Measurements from ENCODE around the gene CHD9. TPM values are rescaled to one million over a fixed set of nuclear protein-coding genes. Genes with fewer than 3 reads are reported as not detected.

CHD9 gene
- total RNA-seq, 1 donor: 55.6 TPM

GRCh38 chr16:53092284-53092683 lies 37.5 kb downstream of the CHD9 start:
- Histone ChIP-seq H3K27me3 (ENCODE audit: insufficient read depth, low read length) (no peaks in the 10 kb centered on the region), H3K4me1 (ENCODE audit: insufficient read depth, low read length) (peaks cover 64% of the 10 kb centered on the region), H3K4me3 (ENCODE audit: low read length) (no peak overlapping the region), H3K9me3 (ENCODE audit: low read depth, low read length) (no peaks in the 10 kb centered on the region)

GRCh38 chr16:53093162-53093744 lies 38.5 kb downstream of the CHD9 start:
- Histone ChIP-seq H3K27me3 (ENCODE audit: insufficient read depth, low read length) (no peaks in the 10 kb centered on the region), H3K9me3 (ENCODE audit: low read depth, low read length) (no peaks in the 10 kb centered on the region), H3K4me3 (ENCODE audit: low read length) (no peak overlapping the region), H3K4me1 (ENCODE audit: insufficient read depth, low read length) (peaks cover 73% of the 10 kb centered on the region)

- Histone ChIP-seq H3K9me3 (ENCODE audit: low read depth, low read length) (no peaks in the 10 kb centered on the region), H3K4me3 (ENCODE audit: low read length) (no peak overlapping the region), H3K27me3 (ENCODE audit: insufficient read depth, low read length) (no peaks in the 10 kb centered on the region), H3K4me1 (ENCODE audit: insufficient read depth, low read length) (peaks cover 82% of the 10 kb centered on the region)
Measured at GRCh38 chr16:53094013-53094630, 39.3 kb downstream of the CHD9 start.

GRCh38 chr16:53097190-53097589 lies 42.4 kb downstream of the CHD9 start:
- peaks cover 71% of the 10 kb centered on the region for H3K4me1 ChIP-seq (ENCODE audit: insufficient read depth, low read length)

GRCh38 chr16:53098526-53099317 lies 43.9 kb downstream of the CHD9 start:
- Histone ChIP-seq H3K4me1 (ENCODE audit: insufficient read depth, low read length) (peaks cover 56% of the 10 kb centered on the region), H3K4me3 (ENCODE audit: low read length) (peak overlapping the region; percentile 43), H3K27me3 (ENCODE audit: insufficient read depth, low read length) (no peaks in the 10 kb centered on the region), H3K9me3 (ENCODE audit: low read depth, low read length) (no peaks in the 10 kb centered on the region)

More at GRCh38 chr16:53097190-53097589, 42.4 kb downstream of the CHD9 start:
- Histone ChIP-seq H3K27me3 (ENCODE audit: insufficient read depth, low read length) (no peaks in the 10 kb centered on the region), H3K9me3 (ENCODE audit: low read depth, low read length) (no peaks in the 10 kb centered on the region), H3K4me3 (ENCODE audit: low read length) (no peak overlapping the region)

GRCh38 chr16:53099318-53100130 lies 44.7 kb downstream of the CHD9 start:
- Histone ChIP-seq H3K4me3 (ENCODE audit: low read length) (peak overlapping the region; percentile 43), H3K27me3 (ENCODE audit: insufficient read depth, low read length) (no peaks in the 10 kb centered on the region), H3K9me3 (ENCODE audit: low read depth, low read length) (no peaks in the 10 kb centered on the region), H3K4me1 (ENCODE audit: insufficient read depth, low read length) (peaks cover 48% of the 10 kb centered on the region)

- no peaks in the 10 kb centered on the region for H3K27me3 ChIP-seq (ENCODE audit: insufficient read depth, low read length)
- H3K4me3 ChIP-seq (ENCODE audit: low read length): peak overlapping the region; percentile 43
- no peaks in the 10 kb centered on the region for H3K9me3 ChIP-seq (ENCODE audit: low read depth, low read length)
- peaks cover 42% of the 10 kb centered on the region for H3K4me1 ChIP-seq (ENCODE audit: insufficient read depth, low read length)
Measured at GRCh38 chr16:53100131-53100748, 45.4 kb downstream of the CHD9 start.

- H3K4me1 ChIP-seq (ENCODE audit: insufficient read depth, low read length): peaks cover 42% of the 10 kb centered on the region
Measured at GRCh38 chr16:53100889-53101288, 46.1 kb downstream of the CHD9 start.

GRCh38 chr16:53103811-53104210 lies 49.0 kb downstream of the CHD9 start:
- Histone ChIP-seq H3K4me1 (ENCODE audit: insufficient read depth, low read length) (peaks cover 18% of the 10 kb centered on the region), H3K4me3 (ENCODE audit: low read length) (no peak overlapping the region), H3K27me3 (ENCODE audit: insufficient read depth, low read length) (no peaks in the 10 kb centered on the region), H3K9me3 (ENCODE audit: low read depth, low read length) (no peaks in the 10 kb centered on the region)

More at GRCh38 chr16:53100889-53101288, 46.1 kb downstream of the CHD9 start:
- Histone ChIP-seq H3K27me3 (ENCODE audit: insufficient read depth, low read length) (no peaks in the 10 kb centered on the region), H3K4me3 (ENCODE audit: low read length) (no peak overlapping the region), H3K9me3 (ENCODE audit: low read depth, low read length) (no peaks in the 10 kb centered on the region)

GRCh38 chr16:53105565-53105964 lies 50.8 kb downstream of the CHD9 start:
- Histone ChIP-seq H3K4me1 (ENCODE audit: insufficient read depth, low read length) (peaks cover under 1% of the 10 kb centered on the region), H3K9me3 (ENCODE audit: low read depth, low read length) (no peaks in the 10 kb centered on the region), H3K27me3 (ENCODE audit: insufficient read depth, low read length) (no peaks in the 10 kb centered on the region)

GRCh38 chr16:53111078-53111791 lies 56.4 kb downstream of the CHD9 start:
- H3K27me3 ChIP-seq (ENCODE audit: insufficient read depth, low read length): no peaks in the 10 kb centered on the region
- no peaks in the 10 kb centered on the region for H3K4me1 ChIP-seq (ENCODE audit: insufficient read depth, low read length)
- no peak overlapping the region for H3K4me3 ChIP-seq (ENCODE audit: low read length)
- no peaks in the 10 kb centered on the region for H3K9me3 ChIP-seq (ENCODE audit: low read depth, low read length)

More at GRCh38 chr16:53105565-53105964, 50.8 kb downstream of the CHD9 start:
- no peak overlapping the region for H3K4me3 ChIP-seq (ENCODE audit: low read length)

- Histone ChIP-seq H3K9me3 (ENCODE audit: low read depth, low read length) (no peaks in the 10 kb centered on the region), H3K4me1 (ENCODE audit: insufficient read depth, low read length) (no peaks in the 10 kb centered on the region), H3K27me3 (ENCODE audit: insufficient read depth, low read length) (no peaks in the 10 kb centered on the region), H3K4me3 (ENCODE audit: low read length) (no peak overlapping the region)
Measured at GRCh38 chr16:53112015-53112414, 57.2 kb downstream of the CHD9 start.

GRCh38 chr16:53115047-53115446 lies 60.3 kb downstream of the CHD9 start:
- no peaks in the 10 kb centered on the region for H3K4me1 ChIP-seq (ENCODE audit: insufficient read depth, low read length)
- no peak overlapping the region for H3K4me3 ChIP-seq (ENCODE audit: low read length)
- no peaks in the 10 kb centered on the region for H3K9me3 ChIP-seq (ENCODE audit: low read depth, low read length)
- H3K27me3 ChIP-seq (ENCODE audit: insufficient read depth, low read length): no peaks in the 10 kb centered on the region

- Histone ChIP-seq H3K27me3 (ENCODE audit: insufficient read depth, low read length) (no peaks in the 10 kb centered on the region), H3K4me1 (ENCODE audit: insufficient read depth, low read length) (no peaks in the 10 kb centered on the region), H3K9me3 (ENCODE audit: low read depth, low read length) (no peaks in the 10 kb centered on the region), H3K4me3 (ENCODE audit: low read length) (no peak overlapping the region)
Measured at GRCh38 chr16:53115773-53116172, 61.0 kb downstream of the CHD9 start.

Data from mononuclear cell (primary cell).